ENCODE results near the gene FARS2. TPM values are rescaled to one million over a fixed set of nuclear protein-coding genes. Genes with fewer than 3 reads are reported as not detected.

The FARS2 gene
- total RNA-seq, 4 donors from 2014 or later: 10.6 to 24.9 (median 15.2) TPM

- H3K27me3 ChIP-seq: no peaks in the 10 kb centered on the region
- intact Hi-C loops (cut with DNase I): no loop called here
- 83% methylated on average over 3 of the region's 3 CpGs for WGBS
- DNase-seq (ENCODE audit: extremely low spot score): no peak
- TF ChIP-seq POLR2AphosphoS5 (IDR thresholded peaks at IDR 0.05) (no peak), EP300 (IDR thresholded peaks at IDR 0.05) (no peak), CTCF (IDR thresholded peaks at IDR 0.05) (no peak), POLR2A (IDR thresholded peaks at IDR 0.05; ENCODE audit: low read depth) (no peak)
- no peaks in the 10 kb centered on the region for H3K36me3 ChIP-seq
- peaks cover 0 to 8% (median 4%) of the 10 kb centered on the region in 4 donors for H3K9me3 ChIP-seq
- no peaks in the 10 kb centered on the region for H3K4me1 ChIP-seq
- H3K4me3 ChIP-seq: no peak overlapping the region
- no peak overlapping the region for H3K27ac ChIP-seq (replicated peaks in 1 of 4)
Measured at GRCh38 chr6:5403076-5403475, 141.8 kb downstream of the FARS2 start.

- Histone ChIP-seq H3K27ac (replicated peaks in 1 of 4) (no peak overlapping the region), H3K4me3 (no peak overlapping the region), H3K27me3 (no peaks in the 10 kb centered on the region), H3K9me3 (peaks cover 0 to 8% (median 4%) of the 10 kb centered on the region in 4 donors), H3K4me1 (no peaks in the 10 kb centered on the region), H3K36me3 (no peaks in the 10 kb centered on the region)
- DNase-seq (ENCODE audit: extremely low spot score): no peak
- TF ChIP-seq EP300 (IDR thresholded peaks at IDR 0.05) (no peak), CTCF (IDR thresholded peaks at IDR 0.05) (no peak), POLR2A (IDR thresholded peaks at IDR 0.05; ENCODE audit: low read depth) (no peak), POLR2AphosphoS5 (IDR thresholded peaks at IDR 0.05) (no peak)
- intact Hi-C loops (cut with DNase I): no loop called here
Measured at GRCh38 chr6:5403609-5404008, 142.3 kb downstream of the FARS2 start.

GRCh38 chr6:5405976-5406375, 144.7 kb downstream of the FARS2 start:
- WGBS: 97% methylated on average over 4 of the region's 4 CpGs
- Histone ChIP-seq H3K4me1 (no peaks in the 10 kb centered on the region), H3K4me3 (no peak overlapping the region), H3K36me3 (no peaks in the 10 kb centered on the region), H3K9me3 (peaks cover 0 to 8% (median 4%) of the 10 kb centered on the region in 4 donors), H3K27ac (replicated peaks in 1 of 4) (no peak overlapping the region), H3K27me3 (no peaks in the 10 kb centered on the region)
- no peak for DNase-seq (ENCODE audit: extremely low spot score)
- intact Hi-C loops (cut with DNase I): no loop called here
- TF ChIP-seq CTCF (IDR thresholded peaks at IDR 0.05): no peak

- Histone ChIP-seq H3K36me3 (no peaks in the 10 kb centered on the region), H3K4me1 (no peaks in the 10 kb centered on the region), H3K27ac (replicated peaks in 1 of 4) (no peak overlapping the region), H3K4me3 (no peak overlapping the region), H3K9me3 (no peaks in the 10 kb centered on the region), H3K27me3 (no peaks in the 10 kb centered on the region)
- intact Hi-C loops (cut with DNase I): no loop called here
- TF ChIP-seq EP300 (IDR thresholded peaks at IDR 0.05): no peak
- TF ChIP-seq POLR2A (IDR thresholded peaks at IDR 0.05; ENCODE audit: low read depth): no peak
- no peak for TF ChIP-seq POLR2AphosphoS5 (IDR thresholded peaks at IDR 0.05)
- TF ChIP-seq CTCF (IDR thresholded peaks at IDR 0.05): no peak
- no peak for DNase-seq (ENCODE audit: extremely low spot score)
Measured at GRCh38 chr6:5411414-5411813, 150.1 kb downstream of the FARS2 start.

GRCh38 chr6:5412017-5412416, 150.7 kb downstream of the FARS2 start:
- no peaks in the 10 kb centered on the region for H3K4me1 ChIP-seq
- H3K9me3 ChIP-seq: no peaks in the 10 kb centered on the region

More at GRCh38 chr6:5412017-5412416, 150.7 kb downstream of the FARS2 start:
- Histone ChIP-seq H3K36me3 (no peaks in the 10 kb centered on the region), H3K27ac (replicated peaks in 1 of 4) (no peak overlapping the region), H3K4me3 (no peak overlapping the region), H3K27me3 (no peaks in the 10 kb centered on the region)
- TF ChIP-seq CTCF (IDR thresholded peaks at IDR 0.05) (no peak), POLR2A (IDR thresholded peaks at IDR 0.05; ENCODE audit: low read depth) (no peak), POLR2AphosphoS5 (IDR thresholded peaks at IDR 0.05) (no peak), EP300 (IDR thresholded peaks at IDR 0.05) (no peak)
- 80% methylated on average over 5 of the region's 5 CpGs for WGBS
- DNase-seq (ENCODE audit: extremely low spot score): no peak
- intact Hi-C loops (cut with DNase I): no loop called here
